ENCODE results near the gene TMEM132C.

The TMEM132C gene

GRCh38 chr12:128619263-128619662 lies 352.3 kb downstream of the TMEM132C start:
- no peak for DNase-seq

- peak in 1 of 3 experiments; percentile 5 for DNase-seq
Measured at GRCh38 chr12:128621304-128621703, 354.3 kb downstream of the TMEM132C start.

GRCh38 chr12:128623748-128624147 lies 356.8 kb downstream of the TMEM132C start:
- no peak for DNase-seq

- DNase-seq: no peak
Measured at GRCh38 chr12:128626808-128627320, 359.9 kb downstream of the TMEM132C start.

GRCh38 chr12:128627659-128628058 lies 360.7 kb downstream of the TMEM132C start:
- no peak for DNase-seq

GRCh38 chr12:128629979-128630378 lies 363.0 kb downstream of the TMEM132C start:
- DNase-seq: no peak

- DNase-seq: no peak
Measured at GRCh38 chr12:128637642-128638606, 371.0 kb downstream of the TMEM132C start.

GRCh38 chr12:128639089-128639488 lies 372.1 kb downstream of the TMEM132C start:
- no peak for DNase-seq

- DNase-seq: no peak
Measured at GRCh38 chr12:128643155-128643554, 376.2 kb downstream of the TMEM132C start.

GRCh38 chr12:128644664-128645296 lies 377.8 kb downstream of the TMEM132C start:
- DNase-seq: peak; percentile 42 to 71 (median 58)

- DNase-seq: no peak
Measured at GRCh38 chr12:128649902-128650301, 382.9 kb downstream of the TMEM132C start.

- no peak for DNase-seq
Measured at GRCh38 chr12:128652136-128652751, 385.3 kb downstream of the TMEM132C start.

GRCh38 chr12:128654468-128654867 lies 387.5 kb downstream of the TMEM132C start:
- peak in 2 of 3 experiments; percentile 17 to 57 for DNase-seq

GRCh38 chr12:128657378-128657777 lies 390.4 kb downstream of the TMEM132C start:
- DNase-seq: no peak

- DNase-seq: no peak
Measured at GRCh38 chr12:128660532-128661225, 393.7 kb downstream of the TMEM132C start.

- peak in 2 of 3 experiments; percentile 8 to 56 for DNase-seq
Measured at GRCh38 chr12:128661226-128661569, 394.2 kb downstream of the TMEM132C start.

GRCh38 chr12:128662101-128662500 lies 395.1 kb downstream of the TMEM132C start:
- peak in 2 of 3 experiments; percentile 32 to 76 for DNase-seq

- no peak for DNase-seq
Measured at GRCh38 chr12:128664501-128664900, 397.5 kb downstream of the TMEM132C start.

GRCh38 chr12:128667193-128667592 lies 400.2 kb downstream of the TMEM132C start:
- no peak for DNase-seq

GRCh38 chr12:128671528-128672042 lies 404.6 kb downstream of the TMEM132C start:
- peak in 1 of 3 experiments; percentile 16 for DNase-seq

GRCh38 chr12:128672428-128672827 lies 405.5 kb downstream of the TMEM132C start:
- DNase-seq: no peak

- DNase-seq: no peak
Measured at GRCh38 chr12:128672893-128673292, 405.9 kb downstream of the TMEM132C start.

Data from NCI-H1417 (cell line).